Smooth muscle cell (in vitro differentiated cells): ENCODE results near the gene ABLIM1. TPM values are rescaled to one million over a fixed set of nuclear protein-coding genes. Genes with fewer than 3 reads are reported as not detected.

Source experiments
- DNase-seq: peaks from one replicate; lab custom pipeline; 2025; ENCODE audit not compliant: unreplicated experiment; lab: John Stamatoyannopoulos, UW
- H2AFZ ChIP-seq: fragments of 200-600 bp; sonication (generic); 2 replicates; pipeline ENCODE4 v1.6.0; 2016; ENCODE audit warnings: antibody characterized with exemption, low read depth, mild to moderate bottlenecking
- H3F3A ChIP-seq: fragments of 200-600 bp; sonication (generic); 2 replicates; pipeline ENCODE4 v1.6.0; 2017; ENCODE audit warnings: antibody characterized with exemption, low read depth
- H3K27ac ChIP-seq: fragments of 200-600 bp; sonication (generic); 2 replicates; pipeline ENCODE4 v1.5.1; 2016; ENCODE audit warnings: low read depth, mild to moderate bottlenecking
- H3K27me3 ChIP-seq: fragments of 200-600 bp; sonication (generic); 2 replicates; pipeline ENCODE4 v1.6.1; 2016; ENCODE audit warnings: low read depth, mild to moderate bottlenecking
- H3K36me3 ChIP-seq: fragments of 200-600 bp; sonication (generic); 2 replicates; pipeline ENCODE4 v1.5.1; 2016; ENCODE audit warnings: low read depth
- H3K4me1 ChIP-seq: fragments of 200-600 bp; sonication (generic); 2 replicates; pipeline ENCODE4 v1.5.1; 2016; ENCODE audit warnings: low read depth
- H3K4me2 ChIP-seq: fragments of 200-600 bp; sonication (generic); 2 replicates; pipeline ENCODE4 v1.6.0; 2016; ENCODE audit warnings: mild to moderate bottlenecking
- H3K4me3 ChIP-seq: fragments of 200-600 bp; sonication (generic); 2 replicates; pipeline ENCODE4 v1.5.1; 2016; ENCODE audit warnings: mild to moderate bottlenecking
- H3K79me2 ChIP-seq: fragments of 200-600 bp; sonication (generic); 2 replicates; pipeline ENCODE4 v1.6.0; 2016; ENCODE audit warnings: low read depth, mild to moderate bottlenecking
- H3K9ac ChIP-seq: fragments of 200-600 bp; sonication (generic); 2 replicates; pipeline ENCODE4 v1.6.0; 2016; ENCODE audit warnings: low read depth
- H3K9me3 ChIP-seq: fragments of 200-600 bp; sonication (generic); replicated peaks from 2 replicates; pipeline ENCODE4 v1.5.1; 2016; ENCODE audit warnings: low read depth
- H4K20me1 ChIP-seq: fragments of 200-600 bp; sonication (generic); 2 replicates; pipeline ENCODE4 v1.6.0; 2016; ENCODE audit warnings: low read depth
- CTCF ChIP-seq: fragments of 200-600 bp; sonication (generic); IDR thresholded peaks from 2 replicates; pipeline ENCODE4 v1.5.1; 2017; ENCODE audit warnings: borderline replicate concordance, mild to moderate bottlenecking, antibody characterized with exemption; ENCODE audit not compliant: insufficient read depth, poor library complexity, severe bottlenecking
- WGBS: methylation state at CpG from one replicate; pipeline ENCODE4 v1.1.7; 2016; ENCODE audit warnings: low lambda C conversion rate; 5-methylcytosine and 5-hydroxymethylcytosine counted together
- polyA plus RNA-seq: library from polyadenylated mRNA; unstranded; fragments of >200 nt; fragmentation: Nextera tagmentation; extraction: Ambion mirVana; gene quantifications from 2 replicates; pipeline ENCODE4 v1.2.1, GENCODE V29; 2016
- total RNA-seq: library from RNA; depleted of rRNA; stranded (reverse); fragments of >200 nt; gene quantifications from 2 replicates; pipeline ENCODE4 v1.2.3, GENCODE V29; 2014

The ABLIM1 gene
- total and polyA plus RNA-seq, 2 experiments from 2014 or later: 1.6 to 17.6 TPM

- H3K4me1 ChIP-seq: peaks cover 8% of the 10 kb centered on the region
- H3K4me3 ChIP-seq: no peak overlapping the region
- H3K79me2 ChIP-seq: no peaks in the 10 kb centered on the region
- H3K9ac ChIP-seq: no peak overlapping the region
- no peaks in the 10 kb centered on the region for H3K36me3 ChIP-seq
- H3K4me2 ChIP-seq: no peak overlapping the region
- H3K27ac ChIP-seq: no peak overlapping the region
- H4K20me1 ChIP-seq: no peaks in the 10 kb centered on the region
- H3K27me3 ChIP-seq: no peaks in the 10 kb centered on the region
- WGBS: 98% methylated on average over 2 of the region's 2 CpGs
- H3F3A ChIP-seq: peaks cover 5% of the 10 kb centered on the region
- no peak for TF ChIP-seq CTCF
- DNase-seq: no peak
- H2AFZ ChIP-seq: no peak overlapping the region
- H3K9me3 ChIP-seq: no peaks in the 10 kb centered on the region
Observed at GRCh38 chr10:114623155-114623554, 34.9 kb downstream of the ABLIM1 start.

GRCh38 chr10:114618722-114619121, 39.4 kb downstream of the ABLIM1 start:
- H3F3A ChIP-seq: no peaks in the 10 kb centered on the region
- 93% methylated on average over 3 of the region's 3 CpGs for WGBS
- TF ChIP-seq CTCF: no peak
- H3K4me3 ChIP-seq: no peak overlapping the region
- no peaks in the 10 kb centered on the region for H3K9me3 ChIP-seq
- no peaks in the 10 kb centered on the region for H3K79me2 ChIP-seq
- DNase-seq: no peak
- no peak overlapping the region for H3K9ac ChIP-seq
- no peaks in the 10 kb centered on the region for H4K20me1 ChIP-seq
- no peak overlapping the region for H3K27ac ChIP-seq
- H3K27me3 ChIP-seq: no peaks in the 10 kb centered on the region
- no peak overlapping the region for H2AFZ ChIP-seq
- H3K4me2 ChIP-seq: no peak overlapping the region
- H3K4me1 ChIP-seq: peaks cover 2% of the 10 kb centered on the region
- H3K36me3 ChIP-seq: no peaks in the 10 kb centered on the region

- H3K4me2 ChIP-seq: no peak overlapping the region
- H3K9me3 ChIP-seq: no peaks in the 10 kb centered on the region
- H4K20me1 ChIP-seq: no peaks in the 10 kb centered on the region
- no peaks in the 10 kb centered on the region for H3F3A ChIP-seq
- no peak overlapping the region for H2AFZ ChIP-seq
- H3K27ac ChIP-seq: no peak overlapping the region
- H3K36me3 ChIP-seq: no peaks in the 10 kb centered on the region
- H3K9ac ChIP-seq: no peak overlapping the region
- no peaks in the 10 kb centered on the region for H3K27me3 ChIP-seq
- no peak for TF ChIP-seq CTCF
- WGBS: 84% methylated on average over 4 of the region's 4 CpGs
- no peak overlapping the region for H3K4me3 ChIP-seq
- DNase-seq: no peak
- H3K79me2 ChIP-seq: no peaks in the 10 kb centered on the region
- no peaks in the 10 kb centered on the region for H3K4me1 ChIP-seq
Observed at GRCh38 chr10:114616516-114616915, 41.6 kb downstream of the ABLIM1 start.

GRCh38 chr10:114616103-114616502, 42.0 kb downstream of the ABLIM1 start:
- TF ChIP-seq CTCF: no peak
- H3K27ac ChIP-seq: no peak overlapping the region

More at GRCh38 chr10:114616103-114616502, 42.0 kb downstream of the ABLIM1 start:
- DNase-seq: no peak
- no peaks in the 10 kb centered on the region for H3K27me3 ChIP-seq
- H3K79me2 ChIP-seq: no peaks in the 10 kb centered on the region
- no peaks in the 10 kb centered on the region for H3F3A ChIP-seq
- no peak overlapping the region for H3K9ac ChIP-seq
- no peak overlapping the region for H3K4me3 ChIP-seq
- H2AFZ ChIP-seq: no peak overlapping the region
- no peak overlapping the region for H3K4me2 ChIP-seq
- no peaks in the 10 kb centered on the region for H3K36me3 ChIP-seq
- no peaks in the 10 kb centered on the region for H4K20me1 ChIP-seq
- WGBS: 92% methylated on average over 1 of the region's 1 CpG
- H3K9me3 ChIP-seq: no peaks in the 10 kb centered on the region
- no peaks in the 10 kb centered on the region for H3K4me1 ChIP-seq
